ENCODE data around the gene IFT88.

- TF ChIP-seq POLR2A (IDR thresholded peaks at IDR 0.05; ENCODE audit: low read depth, low read length), result no peak
- no peak for TF ChIP-seq TAF1 (IDR thresholded peaks at IDR 0.05; ENCODE audit: borderline replicate concordance, low read depth, low read length)
- TF ChIP-seq POLR2AphosphoS5 (IDR thresholded peaks at IDR 0.05; ENCODE audit: low read depth, low read length), result no peak
These were observed 146.0 kb downstream of the IFT88 start for GRCh38 chr13:20713014-20713376.
